ENCODE measurements around the gene HMSD. TPM values are rescaled to one million over a fixed set of nuclear protein-coding genes. Genes with fewer than 3 reads are reported as not detected.
"Not testable (repeated sequence)": the region's sequence is repeated elsewhere in the genome, so short reads cannot be mapped to it uniquely, and the experiment has no call there.

The HMSD gene
- total RNA-seq, 1 donor from 2014 or later = 25.0 TPM

- Mint-ChIP-seq H3K9me3 (no peaks in the 10 kb centered on the region), H3K4me1 (peaks cover 3% of the 10 kb centered on the region), H3K27me3 (peaks cover 27% of the 10 kb centered on the region), H3K27ac (peak overlapping the region; percentile 25), H3K36me3 (ENCODE audit: low read depth) (no peaks in the 10 kb centered on the region), H3K4me3 (no peak overlapping the region)
- intact Hi-C loops (cut with micrococcal nuclease) = loop anchor here (1.0 to 5.0 kb wide), 6 partner anchors 13 to 418 kb away; partner anchors contain the start of genes HMSD and SERPINB8
- peak; percentile 89 for DNase-seq
Measured at GRCh38 chr18:63936156-63936931, 12.8 kb upstream of the HMSD start.

DNA sequence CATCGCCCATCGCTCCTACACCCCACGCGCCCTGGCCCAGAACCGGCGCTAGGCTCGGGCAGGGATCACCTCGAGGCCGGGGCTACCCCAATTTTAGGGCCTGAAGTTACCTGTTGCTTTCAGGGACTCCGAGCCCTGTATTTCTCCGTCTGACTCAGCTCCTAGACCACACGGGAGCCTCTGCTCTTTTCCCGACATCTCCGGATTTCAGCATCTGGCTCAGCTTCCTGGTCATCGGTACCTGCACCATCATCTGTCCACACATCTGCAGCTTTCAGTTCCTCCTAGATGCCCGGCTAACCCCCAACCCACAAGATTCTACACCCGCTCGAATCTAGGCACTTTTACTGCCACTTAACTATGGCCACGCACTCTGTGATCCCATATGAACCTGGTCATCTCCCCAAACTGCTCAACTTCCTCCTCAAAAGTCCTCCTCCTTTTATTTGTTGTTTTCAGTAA is 12.1 kb upstream of the HMSD start:
- Mint-ChIP-seq H3K36me3 (ENCODE audit: low read depth) (no peaks in the 10 kb centered on the region), H3K27me3 (peaks cover 31% of the 10 kb centered on the region), H3K27ac (no peak overlapping the region), H3K4me3 (no peak overlapping the region), H3K9me3 (no peaks in the 10 kb centered on the region), H3K4me1 (peaks cover 3% of the 10 kb centered on the region)
- intact Hi-C loops (cut with micrococcal nuclease) = loop anchor here (1.0 to 5.0 kb wide), 6 partner anchors 12 to 418 kb away; partner anchors contain the start of genes HMSD and SERPINB8
- no peak for DNase-seq

- no peak for DNase-seq
- intact Hi-C loops (cut with micrococcal nuclease) = no loop called here
- Mint-ChIP-seq H3K4me1 (peaks cover 3% of the 10 kb centered on the region), H3K27me3 (peaks cover 40% of the 10 kb centered on the region), H3K9me3 (peaks cover 13% of the 10 kb centered on the region), H3K27ac (no peak overlapping the region), H3K4me3 (no peak overlapping the region), H3K36me3 (ENCODE audit: low read depth) (no peaks in the 10 kb centered on the region)
Measured at GRCh38 chr18:63940008-63940407, 9.1 kb upstream of the HMSD start.

GRCh38 chr18:63940543-63941050 is 8.5 kb upstream of the HMSD start:
- Mint-ChIP-seq H3K27me3 (peaks cover 41% of the 10 kb centered on the region), H3K9me3 (peaks cover 13% of the 10 kb centered on the region)
- H3K4me1 Mint-ChIP-seq; H3K27ac Mint-ChIP-seq; H3K4me3 Mint-ChIP-seq; H3K36me3 Mint-ChIP-seq (ENCODE audit: low read depth); DNase-seq; intact Hi-C loops (cut with micrococcal nuclease): not testable (repeated sequence)

DNA sequence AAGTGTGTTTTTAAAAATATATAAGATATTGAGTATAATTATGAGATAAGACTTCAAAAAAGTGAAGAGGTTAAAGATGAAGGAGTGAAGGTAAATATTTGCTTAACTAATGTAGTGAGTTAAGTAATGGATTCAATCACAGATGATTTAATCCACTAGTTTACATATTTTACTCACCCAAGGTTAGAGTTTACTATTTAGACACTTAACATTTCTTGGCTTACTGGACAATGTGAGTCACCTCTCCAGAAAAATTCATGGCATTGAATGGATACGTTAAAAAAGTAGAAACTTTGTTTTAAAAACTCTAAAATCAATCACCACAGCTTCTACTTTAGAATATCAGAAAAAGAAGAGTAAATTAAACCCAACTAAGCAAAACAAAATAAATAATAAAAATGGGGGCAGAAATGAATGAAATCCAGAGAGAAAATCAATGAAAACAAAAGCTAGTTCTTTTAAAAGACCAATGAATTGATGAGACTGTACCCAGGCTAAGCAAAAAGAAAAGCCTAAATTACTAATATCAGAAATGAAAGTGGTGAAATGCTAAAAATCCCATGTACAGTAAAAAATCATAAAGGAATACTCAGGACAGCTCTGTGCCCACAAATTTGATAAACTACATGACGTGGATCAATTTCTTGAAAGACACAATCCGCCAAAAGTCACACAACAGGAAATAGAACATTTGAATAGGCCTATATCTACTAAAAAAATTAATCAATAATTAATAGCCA is 1.9 kb upstream of the HMSD start:
- Mint-ChIP-seq H3K27me3 (peaks cover 35% of the 10 kb centered on the region), H3K4me3 (no peak overlapping the region), H3K4me1 (peaks cover 32% of the 10 kb centered on the region), H3K27ac (peak overlapping the region; percentile 5), H3K9me3 (peaks cover 17% of the 10 kb centered on the region), H3K36me3 (ENCODE audit: low read depth) (peaks cover 5% of the 10 kb centered on the region)
- no peak for DNase-seq
- intact Hi-C loops (cut with micrococcal nuclease) = loop anchor here (5.0 kb wide), 1 partner anchor 1230 kb away; the partner anchor contains the start of gene PHLPP1

GRCh38 chr18:63951302-63951705 is 2.2 kb downstream of the HMSD start:
- H3K36me3 Mint-ChIP-seq (ENCODE audit: low read depth) = peaks cover 21% of the 10 kb centered on the region
- intact Hi-C loops (cut with micrococcal nuclease) = loop anchor here (1.0 to 2.0 kb wide), 3 partner anchors 11 to 1107 kb away; partner anchors contain the start of gene SERPINB8
- no peak for DNase-seq
- H3K27me3 Mint-ChIP-seq = peaks cover under 1% of the 10 kb centered on the region
- H3K9me3 Mint-ChIP-seq = peaks cover 4% of the 10 kb centered on the region
- H3K27ac Mint-ChIP-seq = peak overlapping the region; percentile 72
- H3K4me3 Mint-ChIP-seq = peak overlapping the region; percentile 27
- peaks cover 39% of the 10 kb centered on the region for H3K4me1 Mint-ChIP-seq

DNA sequence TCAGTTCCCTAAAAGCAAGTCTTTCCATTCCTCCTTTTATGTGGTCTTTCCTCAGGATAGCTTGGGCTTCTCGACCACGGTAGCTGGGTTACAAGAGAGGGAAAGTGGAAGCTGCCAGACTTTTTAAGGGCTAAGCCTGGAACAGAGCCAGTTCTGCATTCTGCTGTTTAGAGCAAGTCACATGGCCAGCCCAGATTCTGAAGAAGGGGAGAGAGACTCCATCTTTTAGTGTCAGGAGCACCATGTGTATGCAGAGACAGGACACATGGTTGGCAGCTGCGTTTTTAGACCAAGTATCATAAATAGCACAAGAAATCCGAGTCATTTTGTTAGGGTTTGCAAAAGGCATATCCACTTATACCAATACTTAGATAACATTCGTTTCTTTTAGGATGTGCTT is 4.7 kb downstream of the HMSD start:
- no peak overlapping the region for H3K27ac Mint-ChIP-seq
- H3K9me3 Mint-ChIP-seq = peaks cover 4% of the 10 kb centered on the region
- peaks cover 30% of the 10 kb centered on the region for H3K4me1 Mint-ChIP-seq
- H3K4me3 Mint-ChIP-seq = no peak overlapping the region
- no peak for DNase-seq
- intact Hi-C loops (cut with micrococcal nuclease) = no loop called here
- H3K36me3 Mint-ChIP-seq (ENCODE audit: low read depth) = peaks cover 29% of the 10 kb centered on the region
- H3K27me3 Mint-ChIP-seq = no peaks in the 10 kb centered on the region

DNA sequence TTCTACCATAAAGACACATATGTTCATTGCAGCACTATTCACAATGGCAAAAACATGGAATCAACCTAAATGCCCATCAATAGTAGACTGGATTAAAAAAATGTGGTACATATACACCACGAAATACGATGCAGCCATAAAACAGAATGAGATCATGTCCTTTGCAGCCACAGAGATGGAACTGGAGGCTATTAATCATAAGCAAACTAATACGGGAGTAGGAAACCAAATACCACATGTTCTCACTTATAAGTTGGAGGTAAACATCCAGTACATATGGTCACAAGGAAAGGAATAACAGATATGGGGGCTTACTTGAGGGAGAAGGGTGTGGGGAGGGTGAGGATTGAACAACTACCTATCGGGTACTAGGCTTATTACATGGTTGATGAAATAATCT is 7.7 kb downstream of the HMSD start:
- intact Hi-C loops (cut with micrococcal nuclease) = no loop called here
- Mint-ChIP-seq H3K27me3 (no peaks in the 10 kb centered on the region), H3K9me3 (no peaks in the 10 kb centered on the region), H3K4me3 (no peak overlapping the region), H3K36me3 (ENCODE audit: low read depth) (peaks cover 29% of the 10 kb centered on the region), H3K4me1 (peaks cover 18% of the 10 kb centered on the region), H3K27ac (no peak overlapping the region)
- DNase-seq = no peak

DNA sequence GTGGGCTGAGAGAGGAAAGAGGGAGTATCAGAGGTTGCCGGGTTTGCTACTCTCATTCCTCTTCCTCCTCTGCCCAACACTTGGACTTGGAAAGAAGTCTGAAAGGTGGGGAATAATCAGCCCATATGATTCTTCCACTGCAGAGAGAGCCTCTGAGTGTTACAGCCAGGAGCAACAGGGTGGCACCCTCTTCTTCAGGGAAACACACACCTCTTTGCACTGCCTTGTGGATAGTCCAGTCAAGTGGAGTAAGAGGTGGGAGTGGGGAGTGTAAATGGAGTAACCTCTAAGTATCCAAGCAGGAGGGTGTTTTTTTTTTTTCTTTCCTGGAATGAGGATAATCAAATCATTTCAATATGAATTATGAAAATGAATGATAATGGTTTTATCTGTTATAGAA is 11.8 kb downstream of the HMSD start:
- Mint-ChIP-seq H3K4me1 (peaks cover 20% of the 10 kb centered on the region), H3K27ac (no peak overlapping the region)

GRCh38 chr18:63961435-63961980 is 12.4 kb downstream of the HMSD start:
- no peak overlapping the region for H3K27ac Mint-ChIP-seq
- intact Hi-C loops (cut with micrococcal nuclease) = no loop called here
- no peaks in the 10 kb centered on the region for H3K9me3 Mint-ChIP-seq
- peaks cover 13% of the 10 kb centered on the region for H3K36me3 Mint-ChIP-seq (ENCODE audit: low read depth)
- no peak overlapping the region for H3K4me3 Mint-ChIP-seq
- H3K27me3 Mint-ChIP-seq = no peaks in the 10 kb centered on the region
- no peak for DNase-seq
- H3K4me1 Mint-ChIP-seq = peaks cover 20% of the 10 kb centered on the region

More for the DNA sequence above, 11.8 kb downstream of the HMSD start:
- H3K36me3 Mint-ChIP-seq (ENCODE audit: low read depth) = peaks cover 14% of the 10 kb centered on the region
- H3K9me3 Mint-ChIP-seq = no peaks in the 10 kb centered on the region
- intact Hi-C loops (cut with micrococcal nuclease) = no loop called here
- H3K27me3 Mint-ChIP-seq = no peaks in the 10 kb centered on the region
- no peak overlapping the region for H3K4me3 Mint-ChIP-seq
- no peak for DNase-seq

GRCh38 chr18:63962137-63962536 is 13.0 kb downstream of the HMSD start:
- H3K27ac Mint-ChIP-seq = peak overlapping the region; percentile 7
- H3K36me3 Mint-ChIP-seq (ENCODE audit: low read depth) = peaks cover 13% of the 10 kb centered on the region
- H3K4me1 Mint-ChIP-seq = peaks cover 15% of the 10 kb centered on the region
- H3K9me3 Mint-ChIP-seq = no peaks in the 10 kb centered on the region
- no peaks in the 10 kb centered on the region for H3K27me3 Mint-ChIP-seq
- intact Hi-C loops (cut with micrococcal nuclease) = loop anchor here (1.0 kb wide), 1 partner anchor 11 kb away; no protein-coding TSS in a partner anchor
- H3K4me3 Mint-ChIP-seq = no peak overlapping the region
- no peak for DNase-seq

DNA sequence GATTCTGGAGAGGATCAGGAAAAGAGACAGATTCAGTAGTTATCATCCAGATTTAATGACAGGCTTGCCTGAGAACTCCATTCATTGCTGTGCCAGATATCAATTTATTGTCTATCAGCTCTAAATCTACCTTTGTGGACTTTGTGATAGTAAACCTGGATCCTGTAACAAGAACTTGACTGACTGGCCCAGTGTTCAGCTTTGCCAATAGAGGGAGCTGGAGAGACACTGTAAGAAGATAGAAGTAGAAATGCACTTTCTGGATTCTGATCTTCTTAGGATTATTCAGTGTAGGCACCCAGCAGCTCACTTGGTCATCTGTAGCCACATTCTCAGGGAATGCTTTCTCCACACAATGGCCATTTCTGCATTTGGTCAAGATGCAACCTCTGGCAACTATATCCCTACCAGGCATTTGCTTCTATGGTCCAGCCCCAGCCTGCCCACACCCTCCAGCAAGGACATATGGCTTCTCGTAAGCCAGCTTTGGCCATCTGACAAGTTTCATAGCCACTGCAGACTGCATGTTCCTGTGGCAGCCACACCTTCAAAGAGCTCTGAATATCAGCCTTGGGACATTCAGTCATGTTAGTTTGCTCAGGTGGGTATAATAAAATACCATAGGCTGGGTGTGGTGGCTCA is 14.6 kb downstream of the HMSD start:
- no peak overlapping the region for H3K4me3 Mint-ChIP-seq
- peak; percentile 81 for DNase-seq
- intact Hi-C loops (cut with micrococcal nuclease) = loop anchor here (1.0 kb wide), 3 partner anchors 12 to 32 kb away; no protein-coding TSS in a partner anchor
- H3K36me3 Mint-ChIP-seq (ENCODE audit: low read depth) = peaks cover 11% of the 10 kb centered on the region
- no peaks in the 10 kb centered on the region for H3K9me3 Mint-ChIP-seq
- no peak overlapping the region for H3K27ac Mint-ChIP-seq
- H3K4me1 Mint-ChIP-seq = peaks cover 16% of the 10 kb centered on the region
- H3K27me3 Mint-ChIP-seq = no peaks in the 10 kb centered on the region

DNA sequence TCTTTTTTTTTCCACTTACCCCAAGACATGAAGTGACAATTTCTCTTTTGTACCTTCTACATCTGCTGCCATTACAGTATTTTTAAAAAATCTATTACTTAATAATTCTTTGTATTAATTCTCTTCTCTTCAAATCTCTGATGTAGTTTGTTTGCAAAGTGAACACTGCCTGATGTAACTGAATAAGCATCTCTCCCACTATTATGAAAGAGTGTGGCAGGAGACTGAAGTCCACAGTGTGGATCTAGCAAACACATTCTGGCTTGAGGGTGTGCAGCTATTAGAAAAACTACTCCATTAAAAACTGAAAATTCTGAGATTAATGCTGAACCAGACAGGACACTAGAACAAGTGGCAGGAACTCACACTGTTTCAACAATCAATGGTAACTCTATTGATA is 15.8 kb downstream of the HMSD start:
- intact Hi-C loops (cut with micrococcal nuclease) = no loop called here
- Mint-ChIP-seq H3K27me3 (no peaks in the 10 kb centered on the region), H3K4me1 (peaks cover 25% of the 10 kb centered on the region), H3K27ac (no peak overlapping the region), H3K9me3 (no peaks in the 10 kb centered on the region), H3K36me3 (ENCODE audit: low read depth) (peaks cover 21% of the 10 kb centered on the region), H3K4me3 (no peak overlapping the region)
- no peak for DNase-seq
